ENCODE measurements around the gene NSD2. TPM values are rescaled to one million over a fixed set of nuclear protein-coding genes. Genes with fewer than 3 reads are reported as not detected.

Gene NSD2
- total and polyA plus RNA-seq, 12 donors: 11.1 to 187 (median 25.2) TPM

- Histone ChIP-seq H3K27me3 (no peaks in the 10 kb centered on the region), H3K9me3 (replicated peaks in 1 of 3) (no peaks in the 10 kb centered on the region), H3K4me1 (replicated peaks in 1 of 2) (peaks cover 38 to 39% of the 10 kb centered on the region in 2 donors), H3K27ac (peak overlapping the region in 1 of 5 donors; percentile 73), H3K36me3 (replicated peaks in 1 of 2) (peaks cover 0 to 20% of the 10 kb centered on the region in 2 donors), H3K4me3 (no peak overlapping the region)
- TF ChIP-seq POLR2A (IDR thresholded peaks at IDR 0.05) (no peak), CTCF (IDR thresholded peaks at IDR 0.05) (no peak)
- 89 to 92% (median 91%) methylated on average over 7 to 10 of the region's 10 CpGs for WGBS, 4 donors
- no peak for DNase-seq
- intact Hi-C loops (cut with DNase I): no loop called here
These were observed 20.9 kb upstream of the NSD2 start for GRCh38 chr4:1850276-1850675.

- H3K4me1 ChIP-seq (replicated peaks in 1 of 2): peaks cover 39% of the 10 kb centered on the region in 2 donors
- no peak for TF ChIP-seq POLR2A (IDR thresholded peaks at IDR 0.05)
- peak in 1 of 6 experiments; percentile 15 for TF ChIP-seq CTCF (IDR thresholded peaks at IDR 0.05)
- intact Hi-C loops (cut with DNase I): no loop called here
These were observed 20.0 kb upstream of the NSD2 start for GRCh38 chr4:1851160-1851559.

GRCh38 chr4:1851575-1852410 lies 19.4 kb upstream of the NSD2 start:
- Histone ChIP-seq H3K9me3 (replicated peaks in 1 of 3) (no peaks in the 10 kb centered on the region), H3K36me3 (replicated peaks in 1 of 2) (peaks cover 0 to 16% of the 10 kb centered on the region in 2 donors), H3K27me3 (no peaks in the 10 kb centered on the region), H3K4me1 (replicated peaks in 1 of 2) (peaks cover 43 to 44% of the 10 kb centered on the region in 2 donors), H3K27ac (peak overlapping the region in 4 of 5 donors; percentile 41 to 83 (median 72)), H3K4me3 (no peak overlapping the region)
- DNase-seq: peak; percentile 48 to 82 (median 70)
- intact Hi-C loops (cut with DNase I): no loop called here
- 64 to 74% (median 67%) methylated on average over 10 to 16 of the region's 16 CpGs for WGBS, 4 donors
- no peak for TF ChIP-seq CTCF (IDR thresholded peaks at IDR 0.05)
- no peak for TF ChIP-seq POLR2A (IDR thresholded peaks at IDR 0.05)

More at GRCh38 chr4:1851160-1851559, 20.0 kb upstream of the NSD2 start:
- Histone ChIP-seq H3K4me3 (no peak overlapping the region), H3K27me3 (no peaks in the 10 kb centered on the region), H3K36me3 (replicated peaks in 1 of 2) (peaks cover 0 to 20% of the 10 kb centered on the region in 2 donors), H3K27ac (peak overlapping the region in 4 of 5 donors; percentile 41 to 83 (median 72)), H3K9me3 (replicated peaks in 1 of 3) (no peaks in the 10 kb centered on the region)
- WGBS, 4 donors: 34 to 51% (median 39%) methylated on average over 3 to 11 of the region's 11 CpGs
- DNase-seq: peak in 6 of 7 donors; percentile 54 to 67 (median 62)

GRCh38 chr4:1852904-1853623 lies 18.1 kb upstream of the NSD2 start:
- WGBS, 4 donors: 69 to 82% (median 75%) methylated on average over 9 of the region's 9 CpGs
- intact Hi-C loops (cut with DNase I): no loop called here
- peaks cover 0 to 4% of the 10 kb centered on the region in 2 donors for H3K36me3 ChIP-seq (replicated peaks in 1 of 2)
- no peak for DNase-seq
- H3K4me1 ChIP-seq (replicated peaks in 1 of 2): peaks cover 49% of the 10 kb centered on the region in 2 donors
- H3K27ac ChIP-seq: peak overlapping the region in 2 of 5 donors; percentile 17 to 23
- no peak overlapping the region for H3K4me3 ChIP-seq
- no peak for TF ChIP-seq CTCF (IDR thresholded peaks at IDR 0.05)
- no peak for TF ChIP-seq POLR2A (IDR thresholded peaks at IDR 0.05)
- H3K27me3 ChIP-seq: no peaks in the 10 kb centered on the region
- H3K9me3 ChIP-seq (replicated peaks in 1 of 3): no peaks in the 10 kb centered on the region
